ENCODE data around the gene HOXD11. TPM values are rescaled to one million over a fixed set of nuclear protein-coding genes. Genes with fewer than 3 reads are reported as not detected.

Gene HOXD11
- total and polyA plus RNA-seq, 9 of the 15 experiments (the other 6 are each of a cell fraction or from before 2014, with no cell fraction given): not detected

DNA sequence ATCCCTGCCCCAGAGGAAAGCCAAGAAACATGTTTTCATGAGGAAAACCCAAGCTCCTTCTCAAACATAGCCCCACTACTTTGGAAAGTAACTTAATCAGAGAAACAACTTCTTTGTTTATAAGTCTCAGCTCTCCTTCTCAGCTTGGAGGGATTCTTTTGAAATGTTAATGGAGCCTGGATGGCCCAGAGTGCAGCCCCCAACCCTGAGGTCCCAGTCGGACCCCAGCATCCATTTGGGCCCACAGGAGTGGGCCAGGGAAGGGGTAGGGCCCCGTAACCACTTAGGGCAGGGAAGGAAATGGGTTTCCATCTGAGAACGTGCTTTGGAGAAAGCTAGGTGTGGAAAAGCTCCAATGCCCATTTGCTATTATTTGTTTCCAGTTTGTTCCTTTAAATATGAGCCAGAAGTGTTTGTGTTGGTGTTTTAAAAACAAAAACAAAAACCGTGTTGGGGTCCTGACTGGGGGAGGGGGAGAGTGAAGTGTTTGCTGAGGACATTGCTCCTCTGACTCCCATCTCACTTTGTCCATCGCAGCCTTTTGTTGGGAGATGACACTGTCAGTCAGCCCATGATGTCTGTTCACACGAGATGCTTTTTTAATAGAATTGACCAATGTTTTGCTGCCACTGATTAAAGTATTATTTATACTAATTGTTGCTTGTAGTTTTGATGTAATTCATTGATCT lies 48.4 kb downstream of the HOXD11 start:
- 2% methylated on average over 6 of the region's 6 CpGs for WGBS (ENCODE audit: insufficient coverage, low coverage, missing lambda C conversion rate)
- Histone ChIP-seq H3K4me1 (replicated peaks in 1 of 2; ENCODE audit: control insufficient read depth in 2 of 2, insufficient read depth in 2 of 2, low read length in 2 of 2) (peaks cover 0 to 26% of the 10 kb centered on the region in 2 experiments; a peak in 2 of 5 replicates), H3K36me3 (ENCODE audit: control insufficient read depth, insufficient read depth, low read length) (no peaks in the 10 kb centered on the region), H3K9me1 (ENCODE audit: control insufficient read depth, insufficient read depth, low read length) (no peaks in the 10 kb centered on the region), H3K27me3 (ENCODE audit: control insufficient read depth in 2 of 2, insufficient read depth in 2 of 2, low read length in 2 of 2) (peaks cover 67 to 75% of the 10 kb centered on the region in 2 experiments), H3K27ac (ENCODE audit: extremely low read depth, low read depth, low read length) (no peak overlapping the region), H3K9ac (ENCODE audit: insufficient read depth in 1 of 2, low read depth in 2 of 2, low read length in 2 of 2) (no peak overlapping the region), H4K20me1 (replicated peaks; ENCODE audit: control insufficient read depth, insufficient read depth, low read length) (no peaks in the 10 kb centered on the region; the same call in 1 of the 2 replicates), H3K9me3 (replicated peaks; ENCODE audit: control insufficient read depth, insufficient read depth, low read depth, low read length) (no peaks in the 10 kb centered on the region), H3K4me2 (ENCODE audit: insufficient read depth, low read length) (no peak overlapping the region), H3K4me3 (no peak overlapping the region), H3K79me2 (ENCODE audit: control insufficient read depth, insufficient read depth, low read length) (no peaks in the 10 kb centered on the region), H2AFZ (ENCODE audit: low read depth, low read length) (no peak overlapping the region)
- CTCF ChIA-PET (ENCODE audit: low intra/inter-chr PET ratio): no interaction called here
- no peak for DNase-seq (ENCODE audit: extremely low read depth in 1 of 4, low spot score in 3 of 4)
- BruUV-seq (replicated peaks): no TSS peak
- ATAC-seq: no peak
- POLR2A ChIA-PET: interaction anchor here (0.6 to 0.8 kb wide), 4 partner anchors 10 to 301 kb away, joined by 3 read pairs; no protein-coding TSS in a partner anchor
- FAIRE-seq: no peak
- intact Hi-C loops (cut with micrococcal nuclease) (no loop called here), in situ Hi-C loops (cut with MboI) (no loop called here)
- TF ChIP-seq, protein P1, sequence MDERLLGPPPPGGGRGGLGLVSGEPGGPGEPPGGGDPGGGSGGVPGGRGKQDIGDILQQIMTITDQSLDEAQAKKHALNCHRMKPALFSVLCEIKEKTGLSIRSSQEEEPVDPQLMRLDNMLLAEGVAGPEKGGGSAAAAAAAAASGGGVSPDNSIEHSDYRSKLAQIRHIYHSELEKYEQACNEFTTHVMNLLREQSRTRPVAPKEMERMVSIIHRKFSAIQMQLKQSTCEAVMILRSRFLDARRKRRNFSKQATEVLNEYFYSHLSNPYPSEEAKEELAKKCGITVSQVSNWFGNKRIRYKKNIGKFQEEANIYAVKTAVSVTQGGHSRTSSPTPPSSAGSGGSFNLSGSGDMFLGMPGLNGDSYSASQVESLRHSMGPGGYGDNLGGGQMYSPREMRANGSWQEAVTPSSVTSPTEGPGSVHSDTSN (CRISPR knock-in tag; IDR thresholded peaks at IDR 0.05; ENCODE audit: low read depth): no peak
- TF ChIP-seq, protein P1 (tag; conservative IDR thresholded peaks at IDR 0.05; ENCODE audit: low read depth): no peak
- TF ChIP-seq ZNF224 (CRISPR knock-in tag; IDR thresholded peaks at IDR 0.05) (no peak), ZNF76 (CRISPR knock-in tag; IDR thresholded peaks at IDR 0.05; ENCODE audit: borderline replicate concordance) (no peak), ZNF445 (CRISPR knock-in tag; IDR thresholded peaks at IDR 0.05; ENCODE audit: low read depth) (no peak), KLF16 (IDR thresholded peaks at IDR 0.05) (no peak), THRAP3 (IDR thresholded peaks at IDR 0.05; ENCODE audit: borderline replicate concordance) (no peak), KLF1 (tag; IDR thresholded peaks at IDR 0.05) (no peak), ILF3 (IDR thresholded peaks at IDR 0.05; ENCODE audit: borderline replicate concordance) (no peak), RCOR1 (IDR thresholded peaks at IDR 0.05; ENCODE audit: borderline replicate concordance in 1 of 2, low read depth in 2 of 2, low read length in 2 of 2) (no peak), TSC22D4 (tag; IDR thresholded peaks at IDR 0.05) (no peak), HNRNPLL (IDR thresholded peaks at IDR 0.05; ENCODE audit: low read depth, low read length, poor library complexity, severe bottlenecking) (no peak), SP2 (IDR thresholded peaks at IDR 0.05; ENCODE audit: extremely low read depth, low read depth, low read length, poor library complexity, severe bottlenecking) (no peak), FIP1L1 (IDR thresholded peaks at IDR 0.05; ENCODE audit: low read depth, low read length, poor library complexity, severe bottlenecking) (no peak), DNMT1 (IDR thresholded peaks at IDR 0.05) (no peak)
- TF ChIP-seq, protein P2, sequence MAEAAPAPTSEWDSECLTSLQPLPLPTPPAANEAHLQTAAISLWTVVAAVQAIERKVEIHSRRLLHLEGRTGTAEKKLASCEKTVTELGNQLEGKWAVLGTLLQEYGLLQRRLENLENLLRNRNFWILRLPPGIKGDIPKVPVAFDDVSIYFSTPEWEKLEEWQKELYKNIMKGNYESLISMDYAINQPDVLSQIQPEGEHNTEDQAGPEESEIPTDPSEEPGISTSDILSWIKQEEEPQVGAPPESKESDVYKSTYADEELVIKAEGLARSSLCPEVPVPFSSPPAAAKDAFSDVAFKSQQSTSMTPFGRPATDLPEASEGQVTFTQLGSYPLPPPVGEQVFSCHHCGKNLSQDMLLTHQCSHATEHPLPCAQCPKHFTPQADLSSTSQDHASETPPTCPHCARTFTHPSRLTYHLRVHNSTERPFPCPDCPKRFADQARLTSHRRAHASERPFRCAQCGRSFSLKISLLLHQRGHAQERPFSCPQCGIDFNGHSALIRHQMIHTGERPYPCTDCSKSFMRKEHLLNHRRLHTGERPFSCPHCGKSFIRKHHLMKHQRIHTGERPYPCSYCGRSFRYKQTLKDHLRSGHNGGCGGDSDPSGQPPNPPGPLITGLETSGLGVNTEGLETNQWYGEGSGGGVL (CRISPR knock-in tag; IDR thresholded peaks at IDR 0.05): no peak
- TF ChIP-seq, protein P3, sequence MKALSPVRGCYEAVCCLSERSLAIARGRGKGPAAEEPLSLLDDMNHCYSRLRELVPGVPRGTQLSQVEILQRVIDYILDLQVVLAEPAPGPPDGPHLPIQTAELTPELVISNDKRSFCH (CRISPR knock-in tag; IDR thresholded peaks at IDR 0.05): no peak
- TF ChIP-seq, protein P3 (tag; IDR thresholded peaks at IDR 0.05): no peak

All from K562 (cell line).